ENCODE measurements around the gene SMYD3.

Gene SMYD3

GRCh38 chr1:246218686-246219085 is 288.4 kb downstream of the SMYD3 start:
- no peak overlapping the region for H3K4me3 ChIP-seq (ENCODE audit: low read depth in 1 of 5, low read length in 5 of 5)
- H3K9ac ChIP-seq (ENCODE audit: low read length in 5 of 5), result no peak overlapping the region
- no peaks in the 10 kb centered on the region for H3K36me3 ChIP-seq (ENCODE audit: control insufficient read depth in 5 of 5, insufficient read depth in 5 of 5, low read length in 5 of 5)
- no peaks in the 10 kb centered on the region for H3K27me3 ChIP-seq (ENCODE audit: control insufficient read depth in 5 of 5, insufficient read depth in 4 of 5, low read length in 5 of 5)
- peaks cover 0 to 2% (median 0%) of the 10 kb centered on the region in 5 donors for H3K9me3 ChIP-seq (ENCODE audit: control insufficient read depth in 5 of 5, low read length in 5 of 5)
- no peaks in the 10 kb centered on the region for H3K4me1 ChIP-seq (ENCODE audit: control insufficient read depth in 5 of 5, insufficient read depth in 5 of 5, low read length in 5 of 5)
- H3K27ac ChIP-seq (ENCODE audit: low read depth, low read length), result no peak overlapping the region

DNA sequence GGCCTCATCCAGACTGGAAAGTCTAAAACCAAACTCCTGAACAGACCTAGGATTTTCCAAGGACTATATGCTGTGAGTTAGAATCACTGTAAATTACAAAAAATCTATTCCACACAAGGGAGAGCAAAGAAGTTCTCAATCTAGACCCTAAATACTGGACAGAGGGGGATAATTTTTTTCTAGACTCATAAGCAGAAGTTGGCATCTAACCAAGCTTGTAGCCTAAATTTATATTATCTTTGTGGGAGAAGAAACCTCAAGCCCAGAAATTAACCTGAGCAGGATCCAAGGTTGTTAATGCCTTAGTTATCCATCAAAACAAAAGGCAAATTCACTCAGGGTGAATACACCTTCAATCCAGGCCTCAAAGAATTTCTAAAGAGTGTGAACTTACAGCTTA is 290.2 kb downstream of the SMYD3 start:
- no peak overlapping the region for H3K27ac ChIP-seq (ENCODE audit: low read depth, low read length)
- no peaks in the 10 kb centered on the region for H3K36me3 ChIP-seq (ENCODE audit: control insufficient read depth in 5 of 5, insufficient read depth in 5 of 5, low read length in 5 of 5)
- no peak overlapping the region for H3K9ac ChIP-seq (ENCODE audit: low read length in 5 of 5)
- H3K9me3 ChIP-seq (ENCODE audit: control insufficient read depth in 5 of 5, low read length in 5 of 5), result peaks cover 0 to 2% (median 0%) of the 10 kb centered on the region in 5 donors
- no peaks in the 10 kb centered on the region for H3K4me1 ChIP-seq (ENCODE audit: control insufficient read depth in 5 of 5, insufficient read depth in 5 of 5, low read length in 5 of 5)
- no peaks in the 10 kb centered on the region for H3K27me3 ChIP-seq (ENCODE audit: control insufficient read depth in 5 of 5, insufficient read depth in 4 of 5, low read length in 5 of 5)
- H3K4me3 ChIP-seq (ENCODE audit: low read depth in 1 of 5, low read length in 5 of 5), result no peak overlapping the region

- Histone ChIP-seq H3K27ac (ENCODE audit: low read depth, low read length) (no peak overlapping the region), H3K9ac (ENCODE audit: low read length in 5 of 5) (no peak overlapping the region), H3K4me1 (ENCODE audit: control insufficient read depth in 5 of 5, insufficient read depth in 5 of 5, low read length in 5 of 5) (no peaks in the 10 kb centered on the region), H3K4me3 (ENCODE audit: low read depth in 1 of 5, low read length in 5 of 5) (no peak overlapping the region), H3K27me3 (ENCODE audit: control insufficient read depth in 5 of 5, insufficient read depth in 4 of 5, low read length in 5 of 5) (no peaks in the 10 kb centered on the region), H3K36me3 (ENCODE audit: control insufficient read depth in 5 of 5, insufficient read depth in 5 of 5, low read length in 5 of 5) (no peaks in the 10 kb centered on the region), H3K9me3 (ENCODE audit: control insufficient read depth in 5 of 5, low read length in 5 of 5) (no peaks in the 10 kb centered on the region)
Measured at GRCh38 chr1:246215510-246215903, 291.6 kb downstream of the SMYD3 start.

DNA sequence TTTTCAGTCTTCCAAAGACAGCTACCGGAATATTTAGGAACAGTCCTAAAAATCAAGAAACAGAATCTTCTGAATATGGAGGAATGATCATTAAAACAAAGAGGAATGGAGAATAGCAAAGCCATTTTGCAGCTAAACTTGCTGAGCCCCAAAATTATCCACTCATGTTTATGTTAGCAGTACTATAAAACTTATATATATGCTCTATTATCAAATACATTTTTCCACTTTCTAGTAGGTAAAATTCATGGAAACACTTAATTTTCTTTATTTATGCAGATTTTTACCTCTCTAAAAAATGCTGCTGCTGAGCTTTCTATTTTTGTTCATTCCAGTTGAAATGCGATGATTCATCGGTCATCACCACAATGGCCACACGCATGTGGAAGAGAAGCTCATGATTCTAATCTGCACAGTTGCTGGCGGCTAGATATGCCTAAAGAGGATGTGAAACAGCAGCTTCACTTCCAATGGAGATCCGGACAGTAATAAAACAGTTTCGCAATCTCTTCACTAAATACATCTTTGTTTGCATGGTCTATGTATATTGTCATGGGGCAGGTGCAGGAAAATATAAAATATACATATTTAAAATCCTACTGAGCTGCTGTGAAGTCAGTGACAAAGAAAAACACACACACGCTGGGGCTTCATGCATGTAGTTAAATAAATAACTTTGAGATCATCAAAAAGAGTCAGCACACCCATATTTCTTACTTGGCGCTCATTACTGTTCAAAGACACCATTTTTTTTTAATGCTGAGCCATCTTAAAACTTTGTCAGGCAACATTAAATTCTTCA is 292.2 kb downstream of the SMYD3 start:
- H3K27ac ChIP-seq (ENCODE audit: low read depth, low read length), result no peak overlapping the region
- H3K4me3 ChIP-seq (ENCODE audit: low read depth in 1 of 5, low read length in 5 of 5), result no peak overlapping the region

DNA sequence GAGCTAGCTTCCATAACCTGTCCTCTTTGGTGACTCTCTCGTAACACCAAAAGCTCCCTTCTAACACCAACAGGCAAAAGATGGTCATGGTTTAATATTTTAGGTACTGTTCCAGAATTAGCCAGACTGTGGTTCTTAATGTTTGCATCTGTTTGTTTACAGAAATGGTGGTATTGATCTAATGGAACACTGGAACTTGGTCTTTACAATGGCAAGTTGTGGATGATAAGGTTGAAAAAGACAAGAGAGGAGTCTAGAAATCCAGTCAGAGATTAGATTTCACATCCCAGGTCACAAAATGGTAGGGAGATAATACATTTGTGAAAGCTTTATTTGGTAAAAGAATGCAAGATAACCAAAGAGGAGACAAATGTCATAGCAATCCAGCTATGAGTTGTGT is 293.1 kb downstream of the SMYD3 start:
- Histone ChIP-seq H3K9ac (ENCODE audit: low read length in 5 of 5) (no peak overlapping the region), H3K4me3 (ENCODE audit: low read depth in 1 of 5, low read length in 5 of 5) (no peak overlapping the region), H3K27me3 (ENCODE audit: control insufficient read depth in 5 of 5, insufficient read depth in 4 of 5, low read length in 5 of 5) (no peaks in the 10 kb centered on the region), H3K4me1 (ENCODE audit: control insufficient read depth in 5 of 5, insufficient read depth in 5 of 5, low read length in 5 of 5) (no peaks in the 10 kb centered on the region), H3K27ac (ENCODE audit: low read depth, low read length) (no peak overlapping the region), H3K36me3 (ENCODE audit: control insufficient read depth in 5 of 5, insufficient read depth in 5 of 5, low read length in 5 of 5) (no peaks in the 10 kb centered on the region), H3K9me3 (ENCODE audit: control insufficient read depth in 5 of 5, low read length in 5 of 5) (no peaks in the 10 kb centered on the region)

More for the DNA sequence above, 292.2 kb downstream of the SMYD3 start:
- Histone ChIP-seq H3K27me3 (ENCODE audit: control insufficient read depth in 5 of 5, insufficient read depth in 4 of 5, low read length in 5 of 5) (no peaks in the 10 kb centered on the region), H3K9ac (ENCODE audit: low read length in 5 of 5) (no peak overlapping the region), H3K9me3 (ENCODE audit: control insufficient read depth in 5 of 5, low read length in 5 of 5) (no peaks in the 10 kb centered on the region), H3K36me3 (ENCODE audit: control insufficient read depth in 5 of 5, insufficient read depth in 5 of 5, low read length in 5 of 5) (no peaks in the 10 kb centered on the region), H3K4me1 (ENCODE audit: control insufficient read depth in 5 of 5, insufficient read depth in 5 of 5, low read length in 5 of 5) (no peaks in the 10 kb centered on the region)

GRCh38 chr1:246213502-246213901 is 293.6 kb downstream of the SMYD3 start:
- no peak overlapping the region for H3K9ac ChIP-seq (ENCODE audit: low read length in 5 of 5)
- H3K4me1 ChIP-seq (ENCODE audit: control insufficient read depth in 5 of 5, insufficient read depth in 5 of 5, low read length in 5 of 5), result no peaks in the 10 kb centered on the region
- H3K27ac ChIP-seq (ENCODE audit: low read depth, low read length), result no peak overlapping the region
- H3K4me3 ChIP-seq (ENCODE audit: low read depth in 1 of 5, low read length in 5 of 5), result no peak overlapping the region
- no peaks in the 10 kb centered on the region for H3K36me3 ChIP-seq (ENCODE audit: control insufficient read depth in 5 of 5, insufficient read depth in 5 of 5, low read length in 5 of 5)
- no peaks in the 10 kb centered on the region for H3K27me3 ChIP-seq (ENCODE audit: control insufficient read depth in 5 of 5, insufficient read depth in 4 of 5, low read length in 5 of 5)
- H3K9me3 ChIP-seq (ENCODE audit: control insufficient read depth in 5 of 5, low read length in 5 of 5), result no peaks in the 10 kb centered on the region

GRCh38 chr1:246213036-246213435 is 294.0 kb downstream of the SMYD3 start:
- no peaks in the 10 kb centered on the region for H3K27me3 ChIP-seq (ENCODE audit: control insufficient read depth in 5 of 5, insufficient read depth in 4 of 5, low read length in 5 of 5)
- no peaks in the 10 kb centered on the region for H3K9me3 ChIP-seq (ENCODE audit: control insufficient read depth in 5 of 5, low read length in 5 of 5)
- H3K4me3 ChIP-seq (ENCODE audit: low read depth in 1 of 5, low read length in 5 of 5), result no peak overlapping the region
- no peak overlapping the region for H3K27ac ChIP-seq (ENCODE audit: low read depth, low read length)
- H3K4me1 ChIP-seq (ENCODE audit: control insufficient read depth in 5 of 5, insufficient read depth in 5 of 5, low read length in 5 of 5), result no peaks in the 10 kb centered on the region
- no peak overlapping the region for H3K9ac ChIP-seq (ENCODE audit: low read length in 5 of 5)
- H3K36me3 ChIP-seq (ENCODE audit: control insufficient read depth in 5 of 5, insufficient read depth in 5 of 5, low read length in 5 of 5), result no peaks in the 10 kb centered on the region

DNA sequence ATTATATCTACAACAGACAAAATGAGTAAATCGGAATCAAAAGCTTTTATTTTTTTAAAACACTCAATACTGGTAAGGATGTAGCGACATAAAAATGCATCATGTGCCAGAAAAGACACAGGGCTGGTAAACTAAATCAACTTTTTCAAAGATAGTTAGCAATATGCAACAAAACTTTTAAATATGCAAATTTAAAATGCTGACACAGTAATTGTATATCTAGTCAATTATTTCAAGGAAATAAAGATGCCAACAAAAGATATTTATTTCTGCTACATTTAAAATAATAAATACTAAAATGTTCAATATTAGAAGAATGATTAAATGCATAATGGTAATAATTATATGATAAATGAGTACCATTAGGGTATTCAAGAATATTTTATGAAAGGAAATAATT is 295.1 kb downstream of the SMYD3 start:
- no peak overlapping the region for H3K27ac ChIP-seq (ENCODE audit: low read depth, low read length)
- no peak overlapping the region for H3K9ac ChIP-seq (ENCODE audit: low read length in 5 of 5)
- H3K9me3 ChIP-seq (ENCODE audit: control insufficient read depth in 5 of 5, low read length in 5 of 5), result no peaks in the 10 kb centered on the region
- no peak overlapping the region for H3K4me3 ChIP-seq (ENCODE audit: low read depth in 1 of 5, low read length in 5 of 5)
- H3K36me3 ChIP-seq (ENCODE audit: control insufficient read depth in 5 of 5, insufficient read depth in 5 of 5, low read length in 5 of 5), result no peaks in the 10 kb centered on the region
- no peaks in the 10 kb centered on the region for H3K4me1 ChIP-seq (ENCODE audit: control insufficient read depth in 5 of 5, insufficient read depth in 5 of 5, low read length in 5 of 5)
- H3K27me3 ChIP-seq (ENCODE audit: control insufficient read depth in 5 of 5, insufficient read depth in 4 of 5, low read length in 5 of 5), result no peaks in the 10 kb centered on the region

DNA sequence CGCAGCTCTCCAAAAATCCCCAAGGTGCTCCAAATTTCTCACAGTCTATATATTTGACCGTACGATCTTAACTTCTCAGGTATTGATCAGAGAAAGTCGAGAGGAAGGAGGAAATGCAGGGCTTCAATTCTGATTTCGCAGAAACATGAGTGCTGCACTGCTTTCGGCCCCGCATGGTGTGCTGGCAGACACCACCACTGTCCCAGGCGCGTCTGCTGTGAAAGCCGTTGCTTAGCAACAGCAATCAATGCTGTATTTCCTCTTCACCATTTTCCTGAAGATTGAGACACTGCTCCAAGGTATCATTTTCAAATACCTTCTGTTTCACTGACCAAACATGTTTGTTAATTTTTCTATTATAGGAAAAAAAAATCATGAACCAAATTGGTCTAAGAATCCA is 296.3 kb downstream of the SMYD3 start:
- no peaks in the 10 kb centered on the region for H3K36me3 ChIP-seq (ENCODE audit: control insufficient read depth in 5 of 5, insufficient read depth in 5 of 5, low read length in 5 of 5)
- H3K4me1 ChIP-seq (ENCODE audit: control insufficient read depth in 5 of 5, insufficient read depth in 5 of 5, low read length in 5 of 5), result no peaks in the 10 kb centered on the region
- no peaks in the 10 kb centered on the region for H3K27me3 ChIP-seq (ENCODE audit: control insufficient read depth in 5 of 5, insufficient read depth in 4 of 5, low read length in 5 of 5)
- no peaks in the 10 kb centered on the region for H3K9me3 ChIP-seq (ENCODE audit: control insufficient read depth in 5 of 5, low read length in 5 of 5)
- no peak overlapping the region for H3K9ac ChIP-seq (ENCODE audit: low read length in 5 of 5)
- H3K27ac ChIP-seq (ENCODE audit: low read depth, low read length), result no peak overlapping the region
- no peak overlapping the region for H3K4me3 ChIP-seq (ENCODE audit: low read depth in 1 of 5, low read length in 5 of 5)

- H3K27me3 ChIP-seq (ENCODE audit: control insufficient read depth in 5 of 5, insufficient read depth in 4 of 5, low read length in 5 of 5), result no peaks in the 10 kb centered on the region
- H3K9me3 ChIP-seq (ENCODE audit: control insufficient read depth in 5 of 5, low read length in 5 of 5), result no peaks in the 10 kb centered on the region
- H3K4me1 ChIP-seq (ENCODE audit: control insufficient read depth in 5 of 5, insufficient read depth in 5 of 5, low read length in 5 of 5), result no peaks in the 10 kb centered on the region
- no peak overlapping the region for H3K9ac ChIP-seq (ENCODE audit: low read length in 5 of 5)
- no peaks in the 10 kb centered on the region for H3K36me3 ChIP-seq (ENCODE audit: control insufficient read depth in 5 of 5, insufficient read depth in 5 of 5, low read length in 5 of 5)
- H3K4me3 ChIP-seq (ENCODE audit: low read depth in 1 of 5, low read length in 5 of 5), result no peak overlapping the region
- H3K27ac ChIP-seq (ENCODE audit: low read depth, low read length), result no peak overlapping the region
Measured at GRCh38 chr1:246208105-246208504, 299.0 kb downstream of the SMYD3 start.
